HG03139 (cell line): ENCODE results near the gene ALKBH5.
A peak's percentile ranks its signal among the peaks of the same experiment; 100 is the strongest.
"Not testable (repeated sequence)": the region's sequence is repeated elsewhere in the genome, so short reads cannot be mapped to it uniquely, and the experiment has no call there.

Source experiments
- ATAC-seq: cut with Tn5 transposase; IDR thresholded peaks from one replicate; pipeline ENCODE4 v1.9.1; 2021; ENCODE audit not compliant: unreplicated experiment

The ALKBH5 gene

DNA sequence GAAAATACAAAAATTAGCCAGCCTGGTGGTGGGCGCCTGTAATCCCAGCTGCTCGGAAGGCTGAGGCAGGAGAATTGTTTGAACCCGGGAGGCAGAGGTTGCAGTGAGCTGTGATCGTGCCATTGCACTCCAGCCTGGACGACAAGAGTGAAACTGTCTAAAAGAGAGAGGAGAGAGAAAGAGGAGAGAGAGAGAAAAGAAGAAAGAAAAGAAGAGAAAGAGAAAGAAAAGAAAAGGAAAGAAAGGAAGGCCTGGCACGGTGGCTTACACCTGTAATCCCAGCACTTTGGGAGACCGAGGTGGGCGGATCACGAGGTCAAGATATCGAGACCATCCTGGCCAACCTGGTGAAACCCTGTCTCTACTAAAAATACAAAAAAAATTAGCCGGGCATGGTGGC is 33.3 kb downstream of the ALKBH5 start:
- not testable (repeated sequence) for ATAC-seq

DNA sequence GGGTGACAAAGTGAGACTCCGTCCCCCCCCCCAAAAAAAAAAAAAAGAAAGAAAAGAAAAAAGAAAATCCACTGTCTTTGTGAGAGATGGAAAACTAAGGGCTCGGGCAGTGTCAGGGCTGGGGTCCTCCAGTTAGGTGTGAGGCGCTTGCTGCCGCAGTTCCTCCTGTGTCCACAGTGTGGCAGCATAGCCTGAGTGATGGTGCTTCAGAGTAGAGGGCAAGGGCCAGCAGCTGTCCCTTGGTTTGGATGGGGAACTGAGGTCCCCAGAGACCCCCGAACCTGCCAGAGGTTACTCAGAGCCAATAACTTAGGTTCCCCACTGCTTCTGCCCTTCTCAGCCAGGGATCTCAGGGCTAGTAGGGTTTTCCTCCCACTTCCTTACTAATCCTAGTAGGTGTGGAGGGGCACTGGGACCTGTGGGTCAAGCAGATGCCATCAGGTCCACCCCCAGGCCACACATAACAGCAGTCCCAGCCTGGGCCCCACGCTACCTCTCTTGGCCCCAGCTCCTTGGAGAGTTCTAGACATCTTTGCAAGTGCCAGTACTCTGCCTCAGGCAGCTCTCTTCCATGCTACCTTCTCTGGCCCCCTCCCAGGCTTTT is 33.9 kb downstream of the ALKBH5 start:
- ATAC-seq: no peak

DNA sequence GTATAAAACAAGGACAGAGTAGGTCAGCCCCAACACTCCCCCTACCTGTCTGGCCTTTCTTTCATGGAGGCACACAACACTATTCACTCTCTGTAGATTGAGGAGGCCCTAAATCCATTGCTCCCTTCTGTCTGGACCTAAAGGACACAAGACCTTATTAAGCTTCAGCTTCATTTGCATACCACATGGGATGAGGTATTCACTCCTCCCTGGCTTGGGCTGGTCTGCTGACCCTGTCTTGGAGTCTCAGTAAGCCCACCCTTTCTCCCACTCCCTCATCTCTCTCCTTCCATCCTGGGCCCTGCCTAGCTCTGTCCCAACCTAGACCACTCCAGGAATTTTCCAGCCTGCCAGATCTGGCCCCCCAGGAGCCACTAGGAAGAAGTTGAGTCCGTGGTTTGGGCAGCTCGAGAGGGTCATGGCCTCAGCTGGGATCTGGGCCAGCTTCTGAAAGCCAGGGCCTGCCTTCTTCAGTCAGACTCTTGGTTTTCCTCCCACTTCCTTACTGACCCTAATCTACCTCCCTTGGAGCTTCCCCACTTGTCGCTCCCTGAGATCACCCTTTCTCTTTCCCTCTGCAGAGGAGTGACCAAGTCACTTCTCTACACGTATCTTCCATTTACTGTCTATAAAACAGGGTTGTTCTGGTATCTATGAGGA is 35.3 kb downstream of the ALKBH5 start:
- ATAC-seq: no peak

DNA sequence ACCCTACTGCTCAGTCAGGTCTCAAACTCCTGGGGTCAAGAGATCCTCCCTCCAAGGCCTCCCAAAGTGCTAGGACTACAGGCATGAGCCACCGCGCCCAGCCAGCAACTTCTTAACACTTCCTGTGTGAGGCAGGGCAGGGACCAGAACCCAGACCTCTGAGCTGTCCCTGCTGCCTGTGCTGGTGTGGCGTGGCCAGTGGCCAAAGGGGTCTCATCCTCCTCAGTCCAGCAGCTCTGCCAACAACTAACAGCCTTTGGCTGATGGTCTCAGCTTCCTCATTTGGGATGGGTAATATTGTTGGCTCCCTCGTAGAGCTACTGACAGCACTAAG is 40.4 kb downstream of the ALKBH5 start:
- no peak for ATAC-seq

DNA sequence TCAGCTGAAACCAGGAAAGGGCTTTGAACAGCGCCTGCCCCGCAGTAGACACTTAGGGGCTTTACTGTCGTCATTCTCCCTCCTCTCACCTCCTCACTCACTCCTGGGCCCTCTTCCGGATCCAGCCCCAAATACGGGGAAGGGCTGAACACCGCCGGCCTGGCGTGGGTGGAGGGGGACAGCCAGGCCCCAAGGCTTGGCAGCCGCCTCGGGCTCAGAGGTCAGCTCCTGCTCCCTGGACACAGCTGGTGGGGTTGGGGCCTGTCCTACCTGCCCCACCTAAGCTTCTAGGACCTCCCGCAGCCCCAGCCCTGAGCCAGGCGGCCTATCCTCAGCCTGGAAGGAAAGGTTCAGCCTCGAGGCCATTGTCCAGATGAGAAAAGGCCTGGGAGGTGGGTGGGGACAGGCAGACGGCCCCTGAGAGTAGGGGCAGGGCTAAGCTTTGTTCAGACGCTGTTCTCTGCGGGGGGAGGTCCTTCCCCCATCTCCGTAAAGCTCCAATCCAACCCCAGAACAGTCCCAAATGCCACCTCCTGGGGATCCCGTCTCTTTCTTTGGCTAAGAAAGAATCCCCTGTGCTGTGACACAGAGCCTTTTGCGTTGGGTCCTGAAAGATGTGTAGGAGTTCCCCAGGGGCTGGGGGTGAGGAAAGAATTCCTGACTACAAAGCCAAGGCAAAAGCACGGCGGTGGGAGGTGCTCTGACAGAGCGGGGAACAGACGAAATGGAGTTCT is 40.9 kb downstream of the ALKBH5 start:
- no peak for ATAC-seq

DNA sequence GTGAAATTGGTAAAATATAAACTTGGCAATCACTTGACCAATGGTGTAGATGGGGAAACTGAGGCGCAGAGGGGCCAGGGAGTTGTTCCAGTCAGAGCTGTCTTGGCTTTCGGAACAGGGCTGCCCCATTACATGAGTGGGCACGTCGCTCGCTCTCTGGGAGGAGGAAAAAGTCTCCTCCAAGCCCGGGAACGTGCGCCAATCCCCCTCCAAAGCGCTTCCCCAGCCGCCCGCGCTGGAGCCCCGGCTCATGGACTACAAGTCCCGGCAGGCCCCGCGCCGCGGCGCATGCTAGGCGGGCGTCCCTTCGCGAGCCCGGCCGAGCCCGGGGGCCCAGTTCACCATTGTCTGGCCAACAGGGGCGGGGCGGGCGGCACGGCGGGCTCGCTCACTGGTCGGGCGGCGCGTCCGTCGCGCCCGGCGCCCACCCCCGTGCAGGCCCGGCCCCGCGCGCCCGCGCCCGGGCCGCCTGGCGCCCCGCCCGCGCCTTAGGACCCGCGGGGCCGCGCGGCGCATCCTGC is 41.6 kb downstream of the ALKBH5 start, which contains the start of gene LLGL1:
Gene LLGL1, plus strand, starts transcription at position 515 of the 521 bp plus-strand sequence. CDS start 48 bp downstream, outside the sequence.
- ATAC-seq: peak; percentile 80

DNA sequence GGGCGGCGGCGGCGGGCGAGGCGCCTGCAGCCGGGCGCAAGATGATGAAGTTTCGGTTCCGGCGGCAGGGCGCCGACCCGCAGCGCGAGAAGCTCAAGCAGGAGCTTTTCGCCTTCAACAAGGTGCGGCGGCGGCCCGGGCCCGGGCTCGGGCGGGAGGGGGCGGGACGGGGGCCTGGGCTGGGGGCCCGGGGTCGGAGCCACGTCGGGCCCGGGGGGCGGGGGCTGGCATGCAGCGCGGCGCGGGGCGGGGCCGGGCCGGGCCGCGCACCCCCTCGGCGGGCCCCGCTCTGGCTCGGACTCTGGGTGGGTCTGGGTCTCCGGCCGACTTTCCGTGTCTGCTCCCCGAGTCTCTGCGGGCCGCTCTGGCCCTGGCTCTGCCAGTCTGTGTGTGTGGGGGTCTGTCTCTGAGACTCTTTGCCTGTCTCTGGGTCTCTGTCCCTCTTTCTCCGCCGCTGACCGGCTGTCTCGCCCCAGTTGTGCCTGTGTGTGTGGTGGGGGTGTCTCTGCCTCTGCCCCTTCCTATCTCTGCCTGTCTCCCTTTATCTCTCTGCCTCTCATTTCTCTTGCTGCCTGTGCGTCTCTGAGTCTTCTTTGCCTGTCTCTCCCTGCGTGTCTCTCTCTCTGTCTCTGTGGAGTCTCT is 42.1 kb downstream of the ALKBH5 start:
- peak; percentile 2 for ATAC-seq

DNA sequence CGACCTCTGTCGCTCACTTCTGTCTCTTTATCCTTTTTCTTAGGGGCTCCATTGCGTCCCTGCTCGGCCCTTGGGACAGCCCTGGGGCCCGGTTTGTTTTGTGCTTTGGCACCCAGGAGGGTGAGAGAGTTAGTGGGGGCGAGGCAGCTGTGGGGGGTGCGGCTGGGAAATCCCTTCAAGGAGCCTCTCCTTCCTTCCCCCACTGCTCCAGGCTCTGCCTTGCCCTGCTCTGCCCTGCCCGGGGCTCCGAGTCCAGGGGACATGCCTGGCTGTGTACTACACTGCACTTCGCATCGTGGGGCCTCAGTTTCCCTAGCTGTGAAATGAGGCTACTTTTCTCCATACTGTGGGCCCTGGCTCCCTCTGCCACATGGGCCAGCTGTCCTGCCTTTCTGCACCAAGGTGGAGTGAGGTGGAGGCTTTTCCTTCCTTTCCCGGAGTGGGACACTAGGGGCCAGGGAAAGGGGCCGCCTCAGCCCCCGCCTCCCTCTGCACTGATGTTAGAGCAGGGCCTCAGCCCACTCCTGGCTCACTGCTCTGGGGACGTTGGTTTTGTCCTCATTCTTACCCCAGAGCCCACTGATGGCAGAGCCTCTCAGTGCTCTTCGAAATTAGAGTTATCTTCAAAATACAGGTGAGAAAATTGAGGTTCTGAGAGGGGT is 42.8 kb downstream of the ALKBH5 start:
- ATAC-seq: no peak

DNA sequence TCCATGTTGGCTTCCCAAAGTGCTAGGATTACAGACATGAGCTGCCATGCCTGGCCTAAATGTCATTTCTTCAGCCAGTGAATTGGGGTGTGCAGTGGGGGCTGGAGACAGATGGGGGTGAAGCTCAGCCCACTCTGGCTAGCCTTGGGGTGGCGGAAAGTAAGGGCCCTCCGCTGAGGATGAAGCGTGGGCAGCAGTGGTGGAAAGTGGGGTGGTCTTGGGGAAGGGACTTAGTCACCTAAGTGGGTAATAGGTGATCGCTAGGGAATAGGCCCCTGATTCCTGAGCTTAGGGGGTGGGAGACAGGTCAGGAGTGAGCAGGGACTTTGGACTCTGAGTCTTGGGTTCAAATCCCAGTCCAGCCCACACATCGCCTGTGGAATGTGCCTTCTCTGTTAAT is 44.0 kb downstream of the ALKBH5 start:
- no peak for ATAC-seq

DNA sequence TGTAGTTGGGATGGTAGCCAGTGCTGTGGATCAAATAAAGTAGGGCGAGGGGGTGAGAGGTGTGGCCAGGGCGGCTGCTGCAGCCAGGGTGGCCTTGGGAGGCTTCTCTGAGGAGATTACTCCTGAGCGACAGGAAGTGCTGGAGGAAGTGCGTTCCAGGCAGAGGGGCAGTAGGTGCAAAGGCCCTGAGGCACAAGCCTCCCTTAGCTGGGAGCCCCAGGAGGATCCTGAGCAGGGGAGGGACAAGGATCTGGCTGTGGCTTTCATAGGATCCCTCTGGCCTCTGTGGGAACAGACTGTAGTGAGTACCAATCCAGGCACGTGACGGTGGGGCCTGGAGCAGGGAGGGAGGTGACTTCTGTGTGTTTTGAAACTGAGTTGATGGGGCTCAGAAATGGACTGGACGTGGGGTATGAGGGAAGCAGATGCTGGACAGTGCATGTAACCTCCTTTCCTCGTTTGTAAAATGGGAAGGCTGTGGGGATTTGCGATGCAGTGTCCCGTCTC is 44.6 kb downstream of the ALKBH5 start:
- ATAC-seq: no peak

DNA sequence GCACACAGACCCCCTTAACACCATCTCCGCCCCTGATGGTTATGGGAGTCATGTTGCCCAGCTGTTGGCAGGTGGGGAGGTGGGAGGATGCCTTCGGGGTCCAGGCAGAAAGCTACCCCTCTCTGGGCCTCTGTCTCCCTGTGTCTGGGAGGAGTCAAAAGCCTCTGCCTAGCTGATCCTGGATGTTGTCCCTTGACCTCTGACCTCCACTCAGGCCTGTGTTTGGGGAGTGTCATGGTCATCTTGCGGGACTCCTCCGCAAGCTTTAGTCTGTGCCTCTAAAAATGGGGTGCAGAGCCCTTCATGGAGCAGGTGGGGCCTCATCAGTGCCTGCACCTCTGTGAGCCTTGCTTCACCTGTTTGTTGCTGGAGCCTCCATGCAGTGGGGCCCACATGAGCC is 45.6 kb downstream of the ALKBH5 start:
- no peak for ATAC-seq

DNA sequence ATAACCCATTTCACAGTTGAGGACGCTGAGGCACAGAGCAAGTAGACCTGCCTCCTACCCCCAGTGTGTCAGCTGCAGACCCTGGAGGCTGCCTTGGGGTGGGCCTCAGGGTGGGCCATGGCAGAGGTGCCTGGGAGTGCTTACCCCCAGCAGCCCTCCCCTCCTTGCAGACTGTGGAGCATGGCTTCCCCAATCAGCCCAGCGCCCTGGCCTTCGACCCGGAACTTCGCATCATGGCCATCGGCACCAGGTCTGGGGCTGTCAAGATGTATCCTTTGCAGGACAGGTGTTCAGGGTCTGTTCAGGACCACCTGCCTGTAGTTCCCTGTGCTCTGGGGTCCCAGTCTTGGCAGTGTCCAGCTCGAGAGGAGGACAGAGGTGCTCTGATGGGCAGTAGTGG is 46.1 kb downstream of the ALKBH5 start:
- ATAC-seq: no peak

DNA sequence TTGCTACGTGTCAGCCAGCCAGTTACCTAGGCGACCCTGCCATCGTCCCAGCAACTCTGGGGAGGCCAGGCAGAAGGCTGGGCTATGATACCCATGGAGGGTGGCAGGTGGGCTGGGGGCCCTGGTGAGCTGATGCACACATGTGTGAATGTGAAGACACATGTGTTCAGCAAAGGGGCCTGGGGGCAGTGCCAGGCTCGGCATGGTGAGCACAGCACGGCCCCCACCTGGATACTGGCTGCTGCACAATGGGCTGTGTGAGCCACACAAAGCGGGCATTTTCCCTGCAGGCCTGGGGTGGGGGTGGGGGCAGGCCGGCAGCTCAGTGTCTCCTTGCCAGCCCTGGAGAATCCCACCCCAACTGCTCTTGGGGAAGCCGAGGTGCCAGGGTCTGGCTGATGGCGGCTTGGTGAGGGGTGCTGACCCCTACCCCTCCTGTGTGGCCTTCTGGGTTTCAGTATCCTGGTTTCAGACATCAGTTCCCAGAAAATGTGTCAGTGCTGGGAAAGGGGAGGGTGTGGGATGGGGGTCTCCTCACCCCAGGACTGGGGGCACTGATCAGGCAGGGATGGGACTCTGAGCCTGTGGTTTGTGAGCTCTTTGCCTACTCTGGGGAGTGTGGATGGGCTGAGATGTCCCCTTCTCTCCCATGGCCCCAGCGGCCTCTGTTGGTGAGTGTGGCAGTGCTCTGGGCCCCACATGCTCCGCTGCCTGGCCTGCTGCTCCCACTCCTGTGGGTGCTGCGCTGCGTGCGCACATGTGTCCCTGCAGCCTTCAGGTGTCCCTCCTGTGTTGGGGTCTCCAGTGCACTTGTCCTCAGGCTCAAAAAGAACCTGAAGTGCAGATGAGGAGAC is 46.9 kb downstream of the ALKBH5 start:
- ATAC-seq: no peak

DNA sequence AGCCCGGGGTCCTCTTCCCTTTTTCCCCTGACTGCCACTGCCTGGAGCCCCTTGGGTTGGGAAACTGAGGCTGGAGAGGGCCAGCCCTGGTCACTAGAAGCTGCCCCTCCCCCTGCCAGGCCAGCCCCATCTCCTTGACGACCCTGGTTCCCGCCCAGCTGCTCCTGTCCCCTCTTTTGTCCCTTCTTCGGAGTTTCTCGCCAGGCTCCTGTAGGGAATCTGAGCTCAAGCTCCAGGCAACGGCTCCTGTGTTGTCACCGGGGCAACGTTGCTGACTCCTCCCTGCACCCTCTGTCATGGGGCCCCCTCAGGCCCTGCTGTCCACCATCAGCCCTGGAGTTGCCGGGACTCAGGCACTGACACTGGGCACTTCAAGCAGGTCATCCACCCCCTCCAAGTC is 47.5 kb downstream of the ALKBH5 start:
- ATAC-seq: no peak

DNA sequence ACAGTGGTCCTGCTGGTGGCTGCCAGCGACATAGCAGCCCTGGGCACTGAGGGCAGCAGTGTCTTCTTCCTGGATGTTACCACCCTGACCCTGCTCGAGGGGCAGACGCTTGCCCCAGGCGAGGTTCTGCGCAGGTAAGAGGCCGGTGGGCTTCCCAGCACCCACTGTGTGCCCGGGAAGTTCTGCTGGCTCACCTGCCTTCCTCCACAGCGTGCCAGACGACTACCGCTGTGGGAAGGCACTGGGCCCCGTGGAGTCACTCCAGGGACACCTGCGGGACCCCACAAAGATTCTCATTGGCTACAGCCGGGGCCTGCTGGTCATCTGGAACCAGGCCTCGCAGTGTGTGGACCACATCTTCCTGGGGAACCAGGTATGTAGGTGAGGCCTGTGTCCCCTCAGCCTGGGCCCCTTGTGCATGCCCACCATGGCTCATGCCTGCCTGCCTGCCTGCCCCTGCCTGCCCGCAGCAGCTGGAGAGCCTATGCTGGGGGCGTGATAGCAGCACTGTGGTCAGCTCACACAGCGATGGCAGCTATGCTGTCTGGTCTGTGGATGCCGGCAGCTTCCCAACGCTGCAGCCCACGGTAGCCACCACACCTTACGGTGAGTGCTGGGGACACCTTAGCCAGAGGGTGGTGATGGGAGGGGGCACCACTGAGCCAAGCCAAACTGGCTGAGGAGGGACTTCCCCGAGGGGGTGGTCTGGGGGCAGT is 50.3 kb downstream of the ALKBH5 start:
- no peak for ATAC-seq

DNA sequence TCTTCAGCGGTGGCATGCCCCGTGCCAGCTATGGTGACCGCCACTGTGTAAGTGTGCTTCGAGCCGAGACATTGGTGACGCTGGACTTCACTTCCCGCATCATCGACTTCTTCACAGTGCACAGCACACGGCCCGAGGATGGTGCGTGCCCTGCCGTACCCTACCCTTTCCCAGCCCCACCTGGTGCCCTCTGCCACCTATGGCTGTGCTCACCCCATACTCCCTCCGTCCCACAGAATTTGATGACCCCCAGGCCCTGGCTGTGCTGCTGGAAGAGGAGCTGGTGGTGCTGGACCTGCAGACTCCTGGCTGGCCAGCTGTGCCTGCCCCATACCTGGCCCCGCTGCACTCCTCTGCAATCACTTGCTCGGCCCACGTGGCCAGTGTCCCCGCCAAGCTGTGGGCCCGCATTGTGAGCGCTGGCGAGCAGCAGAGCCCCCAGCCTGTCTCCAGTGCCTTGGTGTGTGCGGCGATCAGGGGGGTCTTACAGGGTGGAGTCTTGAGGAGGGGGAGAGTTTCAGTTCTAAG is 51.3 kb downstream of the ALKBH5 start:
- no peak for ATAC-seq

DNA sequence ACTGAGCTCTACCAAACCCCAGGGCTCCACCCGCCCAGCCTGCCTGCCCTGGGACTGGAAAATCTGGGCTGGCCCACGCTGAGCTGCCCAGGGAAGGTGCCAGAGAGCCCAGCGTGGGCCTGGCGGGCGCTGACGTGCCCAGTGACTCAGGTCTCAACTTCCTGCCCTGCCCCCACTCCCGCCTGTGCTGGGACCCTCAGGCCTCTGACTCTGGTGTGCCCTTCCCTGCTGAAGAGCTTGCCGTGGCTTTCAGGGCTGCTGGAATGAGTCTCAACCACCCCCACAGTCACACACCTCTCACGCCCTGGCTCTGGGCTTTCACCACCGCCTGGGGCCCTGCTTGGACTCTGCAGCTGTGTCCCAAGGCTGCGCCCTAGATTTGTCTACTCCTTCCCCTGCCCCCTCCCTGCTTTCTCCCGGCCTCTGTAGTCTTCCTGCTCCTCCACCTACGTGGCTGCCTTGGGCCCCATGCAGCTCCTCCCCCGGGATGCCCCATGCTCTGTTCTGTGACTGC is 52.2 kb downstream of the ALKBH5 start:
- no peak for ATAC-seq

DNA sequence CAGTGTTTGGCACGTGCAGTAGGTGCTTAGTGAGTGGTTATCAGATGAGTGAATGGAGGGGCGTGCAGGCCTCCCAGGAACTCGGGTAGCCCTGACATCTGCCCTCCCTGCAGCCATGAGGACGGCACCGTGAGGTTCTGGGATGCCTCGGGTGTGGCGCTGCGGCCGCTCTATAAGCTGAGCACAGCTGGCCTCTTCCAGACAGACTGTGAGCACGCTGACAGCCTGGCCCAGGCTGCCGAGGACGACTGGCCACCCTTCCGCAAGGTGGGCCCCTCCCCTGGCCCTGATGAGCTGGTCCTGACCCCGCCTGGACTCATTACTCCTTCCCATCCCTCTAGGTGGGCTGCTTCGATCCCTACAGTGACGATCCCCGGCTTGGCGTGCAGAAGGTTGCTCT is 52.9 kb downstream of the ALKBH5 start:
- ATAC-seq: no peak

DNA sequence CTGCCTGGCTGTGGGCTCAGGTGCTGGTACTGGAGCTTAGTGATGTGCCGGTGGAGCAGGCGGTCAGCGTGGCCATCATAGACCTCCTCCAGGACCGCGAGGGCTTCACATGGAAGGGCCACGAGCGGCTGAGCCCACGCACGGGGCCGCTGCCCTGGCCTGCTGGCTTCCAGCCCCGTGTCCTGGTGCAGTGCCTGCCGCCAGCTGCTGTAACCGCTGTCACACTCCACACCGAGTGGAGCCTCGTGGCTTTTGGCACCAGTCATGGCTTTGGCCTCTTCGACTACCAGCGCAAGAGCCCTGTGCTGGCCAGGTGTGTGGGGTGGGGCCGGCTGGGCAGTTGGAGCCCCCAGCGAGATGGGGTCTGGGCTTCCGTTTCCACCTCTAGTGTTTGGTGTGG is 53.8 kb downstream of the ALKBH5 start:
- no peak for ATAC-seq
